ACHN (cell line): ENCODE results near the gene ICA1L.
A peak's percentile ranks its signal among the peaks of the same experiment; 100 is the strongest.
"Not testable (repeated sequence)": the region's sequence is repeated elsewhere in the genome, so short reads cannot be mapped to it uniquely, and the experiment has no call there.

Source experiments
- DNase-seq: peaks from one replicate; pipeline ENCODE4 v3.0.0-alpha.2; 2015
- in situ Hi-C: cut with HindIII; loops from 2 replicates; pipeline ENCODE4 v1.10.0; 2017; ENCODE audit warnings: low sequenced_read_pairs, low pct_ligation_motif_present, low pct_unique_long_range_greater_than_20kb

ICA1L gene

GRCh38 chr2:202807431-202808138 is 64.0 kb downstream of the ICA1L start:
- DNase-seq, result peak; percentile 96
- in situ Hi-C loops, result not testable (repeated sequence)

- in situ Hi-C loops, result not testable (repeated sequence)
- DNase-seq, result peak; percentile 61
These were observed 65.7 kb downstream of the ICA1L start for GRCh38 chr2:202805911-202806310.

- no peak for DNase-seq
These were observed 73.6 kb downstream of the ICA1L start for GRCh38 chr2:202797944-202798343.

GRCh38 chr2:202790676-202791075 is 80.9 kb downstream of the ICA1L start:
- DNase-seq, result no peak
- in situ Hi-C loops, result no loop called here

More at GRCh38 chr2:202797944-202798343, 73.6 kb downstream of the ICA1L start:
- in situ Hi-C loops, result no loop called here

- no peak for DNase-seq
- in situ Hi-C loops, result no loop called here
These were observed 84.7 kb downstream of the ICA1L start for GRCh38 chr2:202786842-202787241.

GRCh38 chr2:202782940-202783558 is 88.5 kb downstream of the ICA1L start:
- no peak for DNase-seq
- in situ Hi-C loops, result no loop called here

GRCh38 chr2:202780514-202781021 is 91.0 kb downstream of the ICA1L start:
- in situ Hi-C loops, result no loop called here
- peak; percentile 77 for DNase-seq

- in situ Hi-C loops, result no loop called here
- no peak for DNase-seq
These were observed 93.3 kb downstream of the ICA1L start for GRCh38 chr2:202778217-202778616.

- no peak for DNase-seq
These were observed 97.5 kb downstream of the ICA1L start for GRCh38 chr2:202774104-202774503.

GRCh38 chr2:202773301-202773973 is 98.1 kb downstream of the ICA1L start:
- no peak for DNase-seq
- in situ Hi-C loops, result no loop called here

More at GRCh38 chr2:202774104-202774503, 97.5 kb downstream of the ICA1L start:
- in situ Hi-C loops, result no loop called here

- in situ Hi-C loops, result no loop called here
- DNase-seq, result no peak
These were observed 99.7 kb downstream of the ICA1L start for GRCh38 chr2:202771741-202772460.

GRCh38 chr2:202771336-202771735 is 100.2 kb downstream of the ICA1L start:
- in situ Hi-C loops, result no loop called here

GRCh38 chr2:202769201-202769600 is 102.4 kb downstream of the ICA1L start:
- in situ Hi-C loops, result no loop called here
- no peak for DNase-seq

More at GRCh38 chr2:202771336-202771735, 100.2 kb downstream of the ICA1L start:
- no peak for DNase-seq

- DNase-seq, result no peak
- in situ Hi-C loops, result no loop called here
These were observed 103.3 kb downstream of the ICA1L start for GRCh38 chr2:202768273-202768672.

- no peak for DNase-seq
- in situ Hi-C loops, result no loop called here
These were observed 106.1 kb downstream of the ICA1L start for GRCh38 chr2:202765436-202765835.

- no peak for DNase-seq
- in situ Hi-C loops, result no loop called here
These were observed 106.6 kb downstream of the ICA1L start for GRCh38 chr2:202764991-202765390.

- in situ Hi-C loops, result no loop called here
- DNase-seq, result no peak
These were observed 107.7 kb downstream of the ICA1L start for GRCh38 chr2:202763916-202764315.

- in situ Hi-C loops, result no loop called here
- DNase-seq, result no peak
These were observed 109.0 kb downstream of the ICA1L start for GRCh38 chr2:202762556-202762955.

- in situ Hi-C loops, result no loop called here
- no peak for DNase-seq
These were observed 110.7 kb downstream of the ICA1L start for GRCh38 chr2:202760848-202761247.
